Activated CD8-positive, alpha-beta memory T cell treated with anti-CD3 and anti-CD28 coated beads, Interleukin-2, amount 50 U/mL, for 4 hours (primary cell): ENCODE results near the gene ZNF236.
"Not testable (repeated sequence)": the region's sequence is repeated elsewhere in the genome, so short reads cannot be mapped to it uniquely, and the experiment has no call there.

ENCODE experiments used
- DNase-seq: peaks from one replicate; pipeline ENCODE4 v3.0.0-alpha.2; 2020

ZNF236 gene

GRCh38 chr18:76822506-76823160, at the start of gene ZNF236:
ZNF236 (plus strand) TSS chr18:76822557; CDS start chr18:76822608, 51 bp downstream.
- peak; percentile 74 for DNase-seq

- no peak for DNase-seq
These were observed 49.7 kb upstream of the ZNF236 start for GRCh38 chr18:76772665-76773064.

- not testable (repeated sequence) for DNase-seq
These were observed 45.3 kb upstream of the ZNF236 start for GRCh38 chr18:76777036-76777435.

- DNase-seq: no peak
These were observed 38.4 kb upstream of the ZNF236 start for GRCh38 chr18:76783786-76784484.

- DNase-seq: no peak
These were observed 36.5 kb upstream of the ZNF236 start for GRCh38 chr18:76785872-76786271.

- DNase-seq: no peak
These were observed 33.6 kb upstream of the ZNF236 start for GRCh38 chr18:76788571-76789317.

- no peak for DNase-seq
These were observed 31.3 kb upstream of the ZNF236 start for GRCh38 chr18:76791106-76791505.

- no peak for DNase-seq
These were observed 30.7 kb upstream of the ZNF236 start for GRCh38 chr18:76791642-76792041.

GRCh38 chr18:76794326-76794725, 28.0 kb upstream of the ZNF236 start:
- no peak for DNase-seq

- peak; percentile 54 for DNase-seq
These were observed 20.5 kb upstream of the ZNF236 start for GRCh38 chr18:76801567-76802505.

GRCh38 chr18:76803413-76803812, 18.9 kb upstream of the ZNF236 start:
- DNase-seq: no peak

- peak; percentile 75 for DNase-seq
These were observed 18.5 kb upstream of the ZNF236 start for GRCh38 chr18:76803814-76804213.

GRCh38 chr18:76805221-76805620, 17.1 kb upstream of the ZNF236 start:
- DNase-seq: no peak

GRCh38 chr18:76806301-76806700, 16.1 kb upstream of the ZNF236 start:
- DNase-seq: no peak

- no peak for DNase-seq
These were observed 13.8 kb upstream of the ZNF236 start for GRCh38 chr18:76808561-76808960.

- not testable (repeated sequence) for DNase-seq
These were observed 10.8 kb upstream of the ZNF236 start for GRCh38 chr18:76811530-76811929.

- no peak for DNase-seq
These were observed 8.1 kb upstream of the ZNF236 start for GRCh38 chr18:76814256-76814655.

- no peak for DNase-seq
These were observed 6.2 kb upstream of the ZNF236 start for GRCh38 chr18:76816127-76816526.

- DNase-seq: no peak
These were observed 4.3 kb upstream of the ZNF236 start for GRCh38 chr18:76817888-76818611.

- no peak for DNase-seq
These were observed 2.8 kb upstream of the ZNF236 start for GRCh38 chr18:76819411-76820136.

GRCh38 chr18:76821356-76821874, 942 bp upstream of the ZNF236 start:
- no peak for DNase-seq
